Putamen (tissue), 1 donor: ENCODE data around the gene AIP.

Experiments
- DNase-seq: peaks from one replicate; pipeline ENCODE4 v3.0.0-alpha.2; 2016; ENCODE audit warnings: low spot score

The AIP gene

GRCh38 chr11:67482827-67483798 lies at the start of gene AIP:
AIP (plus strand) TSS chr11:67483026; CDS start chr11:67483159, 133 bp downstream.
- peak; percentile 98 for DNase-seq

GRCh38 chr11:67433536-67434394 lies 49.1 kb upstream of the AIP start:
- DNase-seq, result no peak

- DNase-seq, result no peak
These were observed 48.4 kb upstream of the AIP start for GRCh38 chr11:67434395-67434881.

- DNase-seq, result no peak
These were observed 47.6 kb upstream of the AIP start for GRCh38 chr11:67435031-67435726.

- no peak for DNase-seq
These were observed 46.9 kb upstream of the AIP start for GRCh38 chr11:67435727-67436458.

GRCh38 chr11:67436459-67437081 lies 46.3 kb upstream of the AIP start:
- no peak for DNase-seq

GRCh38 chr11:67437082-67437808 lies 45.6 kb upstream of the AIP start, which contains the start of gene PTPRCAP:
PTPRCAP (minus strand) TSS chr11:67437682; CDS start chr11:67437619, 63 bp downstream.
- no peak for DNase-seq

GRCh38 chr11:67437809-67438157 lies 45.0 kb upstream of the AIP start:
- DNase-seq, result no peak

GRCh38 chr11:67438158-67438902 lies 44.5 kb upstream of the AIP start:
- no peak for DNase-seq

GRCh38 chr11:67439321-67440228 lies 43.3 kb upstream of the AIP start:
- DNase-seq, result no peak

GRCh38 chr11:67440229-67441097 lies 42.4 kb upstream of the AIP start:
- DNase-seq, result no peak

- DNase-seq, result no peak
These were observed 41.7 kb upstream of the AIP start for GRCh38 chr11:67441098-67441563.

GRCh38 chr11:67441731-67442351 lies 41.0 kb upstream of the AIP start:
- DNase-seq, result no peak

GRCh38 chr11:67442504-67443404 lies 40.1 kb upstream of the AIP start:
- DNase-seq, result no peak

GRCh38 chr11:67445515-67445914 lies 37.3 kb upstream of the AIP start:
- DNase-seq, result no peak

- DNase-seq, result no peak
These were observed 34.6 kb upstream of the AIP start for GRCh38 chr11:67448220-67448609.
